Gastroesophageal sphincter (tissue), 4 donors: Measurements from ENCODE around the gene SMIM22. TPM values are rescaled to one million over a fixed set of nuclear protein-coding genes. Genes with fewer than 3 reads are reported as not detected.

Experiments used
- ATAC-seq: fragments of 150-250 bp; one replicate; pipeline ENCODE4 v1.9.1; 2016; ENCODE audit warnings: mild to moderate bottlenecking, moderate library complexity
- H3K27ac ChIP-seq, 4 donors: fragments of 200-600 bp; sonication (generic) in 3 of 4; 1 replicate in 3 of 4; 2 replicates in 1 of 4; pipeline ENCODE4 v1.5.1; 2016 to 2019
- H3K27me3 ChIP-seq: fragments of 200-600 bp; sonication (generic); one replicate; pipeline ENCODE4 v1.5.1; 2019
- H3K36me3 ChIP-seq, 2 donors: fragments of 200-600 bp; sonication (generic); one replicate each; pipeline ENCODE4 v1.5.1; 2019; ENCODE audit warnings: control low read depth in 1 of 2
- H3K4me1 ChIP-seq, 3 donors: fragments of 200-600 bp; sonication (generic); 1 replicate in 2 of 3; 2 replicates in 1 of 3; pipeline ENCODE4 v1.5.1; 2016 to 2019; ENCODE audit warnings: control low read depth in 2 of 3
- H3K4me3 ChIP-seq, 2 donors: fragments of 200-600 bp; sonication (generic); one replicate each; pipeline ENCODE4 v1.5.1; 2019; ENCODE audit warnings: mild to moderate bottlenecking in 1 of 2, moderate library complexity in 1 of 2
- H3K9me3 ChIP-seq, 3 donors: fragments of 200-600 bp; sonication (generic); one replicate each; pipeline ENCODE4 v1.5.1; 2017 to 2019; ENCODE audit warnings: control low read depth in 2 of 3
- EP300 ChIP-seq: sonication (generic); formaldehyde crosslinking; IDR thresholded peaks from one replicate; pipeline ENCODE4 v1.6.1; 2017; ENCODE audit warnings: antibody characterized with exemption, mild to moderate bottlenecking
- POLR2A ChIP-seq, 2 donors: fragments of 450-650 bp; IDR thresholded peaks; one replicate each; pipeline ENCODE4 v1.6.1; 2017; ENCODE audit warnings: antibody characterized with exemption in 2 of 2, mild to moderate bottlenecking in 2 of 2, moderate library complexity in 1 of 2
- POLR2AphosphoS5 ChIP-seq: sonication (generic); formaldehyde crosslinking; IDR thresholded peaks from one replicate; pipeline ENCODE4 v1.6.1; 2017; ENCODE audit warnings: antibody characterized with exemption
- WGBS, 2 donors: methylation state at CpG; one replicate each; pipeline ENCODE4 v1.1.5; 2018; ENCODE audit warnings: low coverage in 1 of 2; 5-methylcytosine and 5-hydroxymethylcytosine counted together
- total RNA-seq, 4 donors: library from RNA; depleted of rRNA; stranded (reverse); fragments of >200 nt; gene quantifications; one replicate each; pipeline ENCODE4 v1.1.0, GENCODE V29; 2016
- TF ChIP-seq, protein P1 (sequence below), 4 experiments: fragments of 200-600 bp in 2 of 4; fragments of 450-650 bp in 2 of 4; sonication (generic) in 1 of 4; IDR thresholded peaks; one replicate each; pipeline ENCODE4 v1.5.1; 2017 to 2019; ENCODE audit warnings: antibody characterized with exemption in 4 of 4, mild to moderate bottlenecking in 2 of 4, moderate library complexity in 2 of 4

The SMIM22 gene
- total RNA-seq, 4 donors from 2014 or later, result not detected

GRCh38 chr16:4753227-4753626, 41.9 kb upstream of the SMIM22 start:
- WGBS, 2 donors, result 97 to 100% methylated on average over 2 to 5 of the region's 11 CpGs
- Histone ChIP-seq H3K4me3 (no peak overlapping the region), H3K4me1 (no peaks in the 10 kb centered on the region), H3K27ac (no peak overlapping the region), H3K27me3 (no peaks in the 10 kb centered on the region), H3K9me3 (no peaks in the 10 kb centered on the region), H3K36me3 (peaks cover 0 to 99% of the 10 kb centered on the region in 2 donors)
- no peak for ATAC-seq
- TF ChIP-seq, protein P1, sequence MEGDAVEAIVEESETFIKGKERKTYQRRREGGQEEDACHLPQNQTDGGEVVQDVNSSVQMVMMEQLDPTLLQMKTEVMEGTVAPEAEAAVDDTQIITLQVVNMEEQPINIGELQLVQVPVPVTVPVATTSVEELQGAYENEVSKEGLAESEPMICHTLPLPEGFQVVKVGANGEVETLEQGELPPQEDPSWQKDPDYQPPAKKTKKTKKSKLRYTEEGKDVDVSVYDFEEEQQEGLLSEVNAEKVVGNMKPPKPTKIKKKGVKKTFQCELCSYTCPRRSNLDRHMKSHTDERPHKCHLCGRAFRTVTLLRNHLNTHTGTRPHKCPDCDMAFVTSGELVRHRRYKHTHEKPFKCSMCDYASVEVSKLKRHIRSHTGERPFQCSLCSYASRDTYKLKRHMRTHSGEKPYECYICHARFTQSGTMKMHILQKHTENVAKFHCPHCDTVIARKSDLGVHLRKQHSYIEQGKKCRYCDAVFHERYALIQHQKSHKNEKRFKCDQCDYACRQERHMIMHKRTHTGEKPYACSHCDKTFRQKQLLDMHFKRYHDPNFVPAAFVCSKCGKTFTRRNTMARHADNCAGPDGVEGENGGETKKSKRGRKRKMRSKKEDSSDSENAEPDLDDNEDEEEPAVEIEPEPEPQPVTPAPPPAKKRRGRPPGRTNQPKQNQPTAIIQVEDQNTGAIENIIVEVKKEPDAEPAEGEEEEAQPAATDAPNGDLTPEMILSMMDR (IDR thresholded peaks at IDR 0.05), result no peak
- TF ChIP-seq EP300, result no peak
- no peak for TF ChIP-seq POLR2A (IDR thresholded peaks at IDR 0.05)
- TF ChIP-seq POLR2AphosphoS5, result no peak

GRCh38 chr16:4754865-4755264, 40.3 kb upstream of the SMIM22 start:
- H3K4me1 ChIP-seq, result no peaks in the 10 kb centered on the region
- H3K27ac ChIP-seq, result no peak overlapping the region
- H3K36me3 ChIP-seq, result peaks cover 0 to 100% of the 10 kb centered on the region in 2 donors
- H3K4me3 ChIP-seq, result no peak overlapping the region
- no peak for TF ChIP-seq POLR2AphosphoS5
- TF ChIP-seq POLR2A (IDR thresholded peaks at IDR 0.05), result no peak
- TF ChIP-seq, protein P1 (IDR thresholded peaks at IDR 0.05), result no peak
- no peak for TF ChIP-seq EP300
- no peaks in the 10 kb centered on the region for H3K9me3 ChIP-seq
- no peak for ATAC-seq
- H3K27me3 ChIP-seq, result no peaks in the 10 kb centered on the region
- 95 to 100% methylated on average over 3 of the region's 4 CpGs for WGBS, 2 donors

DNA sequence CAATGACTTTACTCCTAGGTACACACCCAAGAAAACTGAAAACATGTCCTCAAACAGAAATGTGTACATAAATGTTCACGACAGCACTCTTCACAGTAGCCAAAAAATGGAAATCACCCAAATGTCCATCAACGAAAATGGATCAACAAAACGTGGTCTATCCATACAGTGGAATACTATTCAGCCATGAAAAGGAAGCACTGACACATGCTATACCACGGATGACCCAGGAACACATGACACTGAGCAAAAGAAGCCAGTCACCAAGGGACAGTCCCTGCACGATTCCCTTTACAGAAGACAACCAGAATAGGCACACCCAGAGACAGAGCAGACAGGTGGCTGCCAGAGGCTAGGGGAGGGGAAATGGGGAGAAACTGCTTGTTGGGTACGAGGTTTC, 39.5 kb upstream of the SMIM22 start:
- WGBS, 2 donors, result 96 to 100% methylated on average over 3 to 6 of the region's 6 CpGs
- H3K27me3 ChIP-seq, result no peaks in the 10 kb centered on the region
- peaks cover 0 to 100% of the 10 kb centered on the region in 2 donors for H3K36me3 ChIP-seq
- no peak for ATAC-seq
- H3K4me3 ChIP-seq, result no peak overlapping the region
- TF ChIP-seq POLR2A (IDR thresholded peaks at IDR 0.05) (no peak), EP300 (no peak), POLR2AphosphoS5 (no peak)
- TF ChIP-seq, protein P1 (IDR thresholded peaks at IDR 0.05), result no peak
- no peak overlapping the region for H3K27ac ChIP-seq
- no peaks in the 10 kb centered on the region for H3K9me3 ChIP-seq
- H3K4me1 ChIP-seq, result no peaks in the 10 kb centered on the region

DNA sequence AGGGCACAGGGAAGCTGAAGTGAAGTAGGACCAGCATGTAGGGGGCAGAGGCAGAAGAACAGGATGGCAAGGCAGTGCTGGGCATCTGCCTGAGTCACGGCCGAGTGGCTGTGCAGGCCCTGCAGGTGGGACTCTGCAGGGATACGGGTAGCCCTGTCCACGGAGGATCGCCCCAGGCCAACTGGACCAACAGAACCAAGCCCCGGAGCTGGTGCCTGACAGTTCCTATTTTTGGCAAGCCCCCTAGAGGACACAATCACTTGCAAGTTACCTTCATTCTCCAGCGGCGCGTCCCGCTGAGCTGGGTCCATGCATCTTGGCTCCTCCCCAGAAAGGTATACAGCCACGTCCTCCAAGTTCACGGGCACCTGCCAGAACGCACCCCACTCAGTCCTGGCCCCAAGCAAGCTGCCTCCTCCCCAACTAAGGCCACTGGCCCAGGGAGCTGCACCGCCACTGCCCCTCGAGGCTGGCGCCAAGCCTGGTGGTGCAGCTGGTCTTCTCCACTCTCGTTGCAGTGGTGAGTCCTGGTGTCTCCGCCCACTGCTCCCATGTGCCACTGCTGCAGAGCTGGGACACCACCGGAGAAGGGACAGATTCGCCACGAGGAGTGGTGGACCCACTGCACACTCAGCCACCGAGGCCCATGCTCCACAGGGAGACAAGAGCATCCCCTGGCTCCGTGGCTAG, 34.8 kb upstream of the SMIM22 start:
- ATAC-seq, result no peak
- WGBS, 2 donors, result no CpG with 5 or more reads among the region's 23 CpGs
- no peaks in the 10 kb centered on the region for H3K9me3 ChIP-seq

More for the DNA sequence above, 34.8 kb upstream of the SMIM22 start:
- H3K4me3 ChIP-seq, result no peak overlapping the region
- H3K36me3 ChIP-seq, result peaks cover 0 to 100% of the 10 kb centered on the region in 2 donors
- peaks cover 0 to 27% (median 6%) of the 10 kb centered on the region in 3 donors for H3K4me1 ChIP-seq
- no peaks in the 10 kb centered on the region for H3K27me3 ChIP-seq
- no peak for TF ChIP-seq POLR2AphosphoS5
- TF ChIP-seq, protein P1 (IDR thresholded peaks at IDR 0.05), result no peak
- no peak for TF ChIP-seq POLR2A (IDR thresholded peaks at IDR 0.05)
- TF ChIP-seq EP300, result no peak
- H3K27ac ChIP-seq, result no peak overlapping the region
